ENCODE data around the gene SPG11.
A peak's percentile ranks its signal among the peaks of the same experiment; 100 is the strongest.
"Not testable (repeated sequence)": the region's sequence is repeated elsewhere in the genome, so short reads cannot be mapped to it uniquely, and the experiment has no call there.

Gene SPG11

DNA sequence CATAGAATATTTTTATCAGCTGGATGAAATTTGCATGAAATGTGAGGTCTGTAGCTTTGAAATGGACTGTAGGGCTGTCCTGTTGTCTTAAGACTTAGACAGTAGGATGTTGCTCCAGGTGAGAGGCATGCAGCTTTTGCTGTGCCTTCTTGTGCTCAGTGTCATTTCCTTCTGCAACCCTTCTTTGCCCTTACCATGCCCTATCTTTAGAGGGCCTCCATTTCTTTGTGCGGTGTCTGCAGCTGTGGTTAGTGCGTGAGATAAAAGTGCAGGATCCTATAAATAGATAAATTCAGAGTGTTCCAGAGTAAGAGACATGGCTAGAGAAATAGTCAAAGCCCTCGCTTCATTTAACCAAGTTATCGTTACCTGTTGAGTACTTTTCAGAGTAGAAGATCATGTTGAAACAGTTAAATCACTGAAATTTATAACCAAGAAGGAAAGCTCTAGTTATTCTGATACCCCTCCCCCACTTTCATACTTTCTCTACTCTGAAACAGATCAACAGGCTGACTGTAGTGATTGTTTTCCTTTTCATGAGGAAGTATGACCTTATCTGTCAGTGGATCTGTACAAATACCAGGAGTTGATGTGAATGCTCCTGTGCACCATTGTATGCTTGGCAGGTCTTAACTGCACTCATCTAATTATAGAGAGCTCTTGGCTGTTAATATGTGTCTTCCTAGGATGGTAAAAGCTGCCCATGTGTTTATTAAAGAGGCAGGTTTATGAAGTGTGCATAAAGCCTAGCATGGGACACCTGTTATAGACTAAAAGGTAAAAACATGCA, 108.3 kb downstream of the SPG11 start:
- no peak for DNase-seq

DNA sequence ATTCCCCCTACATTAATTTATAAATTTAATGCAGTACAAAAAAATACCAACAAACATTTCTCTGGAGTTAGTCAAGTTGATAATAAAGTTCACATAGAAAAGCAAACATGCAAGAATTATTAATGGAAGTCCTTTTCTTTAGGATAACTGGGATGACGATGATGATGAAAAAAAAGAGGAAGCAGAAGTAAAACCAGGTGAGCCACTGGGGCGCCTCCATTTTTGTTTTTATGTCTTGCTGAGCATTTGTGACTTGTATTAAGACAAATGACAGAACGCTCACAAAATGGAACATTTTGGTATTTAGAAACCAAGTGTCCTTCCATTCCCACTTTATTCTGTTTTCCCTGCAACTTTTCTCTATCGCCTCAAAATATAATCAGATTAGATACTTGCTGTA, 112.7 kb downstream of the SPG11 start:
- no peak for DNase-seq

DNA sequence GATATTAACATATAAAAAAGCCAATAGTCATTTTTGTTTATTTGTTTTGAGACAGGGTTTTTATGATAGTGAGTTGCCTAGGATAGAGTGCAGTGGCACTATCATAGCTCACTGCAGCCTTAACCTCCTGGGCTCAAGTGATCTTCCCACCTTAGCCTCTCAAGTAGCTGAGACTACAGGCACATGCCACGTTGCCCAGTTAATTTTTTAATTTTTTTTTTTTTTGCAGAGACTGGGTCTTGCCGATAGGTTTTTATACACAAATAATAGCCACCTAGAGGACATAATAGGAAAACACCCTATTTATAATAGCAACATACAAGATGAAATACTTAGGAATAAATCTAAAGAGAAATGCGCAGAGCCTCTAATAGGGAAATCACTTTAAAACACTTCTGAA, 113.2 kb downstream of the SPG11 start:
- DNase-seq = peak in 1 of 2 experiments; percentile 11

DNA sequence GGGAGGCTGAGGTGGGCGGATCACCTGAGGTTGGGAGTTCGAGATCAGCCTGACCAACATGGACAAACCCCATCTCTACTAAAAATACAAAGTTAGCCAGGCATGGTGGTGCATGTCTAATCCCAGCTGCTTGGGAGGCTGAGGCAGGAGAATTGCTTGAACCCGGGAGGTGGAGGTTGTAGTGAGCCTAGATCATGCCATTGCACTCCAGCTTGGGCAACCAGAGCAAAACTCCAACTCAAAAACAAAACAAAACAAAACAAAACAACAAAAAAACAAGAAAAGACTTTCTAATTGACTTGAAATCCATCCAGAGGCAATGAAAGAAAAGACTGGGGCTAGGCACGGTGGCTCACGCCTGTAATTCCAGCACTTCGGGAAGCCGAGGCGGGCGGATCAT, 114.3 kb downstream of the SPG11 start:
- DNase-seq = not testable (repeated sequence)

DNA sequence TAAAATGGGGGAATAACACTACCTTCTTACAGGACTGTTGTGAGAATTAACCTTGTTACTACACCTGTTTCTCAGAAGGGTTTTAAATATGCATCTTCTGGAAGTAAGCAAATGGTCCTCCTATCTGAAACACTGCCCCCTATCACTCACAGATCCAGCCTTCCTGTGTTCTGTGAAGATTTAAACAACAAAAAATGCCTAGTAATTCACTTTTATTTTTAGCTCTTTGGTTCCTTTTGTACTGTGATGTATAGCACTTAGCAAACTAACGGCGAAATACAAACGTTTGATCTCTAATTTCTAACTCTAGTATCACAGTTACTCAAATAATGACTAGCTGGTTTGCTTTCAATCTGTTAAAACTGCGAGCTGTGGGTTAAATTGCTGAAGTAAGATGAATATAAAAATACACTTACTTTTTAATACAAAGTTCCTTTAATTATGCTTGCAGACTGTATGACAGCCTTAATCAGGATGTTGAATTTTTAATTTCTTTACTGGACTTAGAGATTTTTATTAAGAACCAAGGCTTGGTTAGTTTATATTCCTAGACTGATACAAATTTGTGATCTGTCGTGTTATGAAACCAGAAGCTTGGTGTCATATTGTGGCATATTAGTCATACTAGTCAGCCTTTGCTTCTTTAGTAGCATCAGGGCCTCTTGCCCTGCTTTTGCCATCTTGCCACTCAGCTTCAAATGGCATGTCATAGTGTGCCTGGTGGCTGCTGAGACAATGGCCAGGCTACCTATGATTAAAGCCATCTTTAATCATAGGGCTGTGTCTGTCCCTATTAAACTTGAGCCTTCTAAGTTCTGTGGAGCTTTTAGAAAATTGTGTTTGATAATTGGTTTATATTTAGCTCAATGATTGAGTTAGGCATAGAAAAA, 117.3 kb downstream of the SPG11 start:
- no peak for DNase-seq

DNA sequence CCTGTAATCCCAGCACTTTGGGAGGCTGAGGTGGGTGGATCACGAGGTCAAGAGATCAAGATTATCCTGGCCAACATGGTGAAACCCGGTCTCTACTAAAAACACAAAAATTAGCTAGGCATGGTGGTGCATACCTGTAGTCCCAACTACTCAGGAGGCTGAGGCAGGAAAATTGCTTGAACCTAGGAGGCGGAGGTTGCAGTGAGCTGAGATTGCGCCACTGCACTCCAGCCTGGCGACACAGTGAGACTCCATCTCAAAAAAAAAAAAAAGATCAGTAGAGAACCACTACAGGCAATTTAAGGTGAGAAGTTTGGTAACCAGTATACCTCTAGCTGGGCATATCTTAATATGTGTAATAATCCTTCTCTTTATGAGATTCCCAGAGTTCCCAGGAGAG, 118.7 kb downstream of the SPG11 start:
- DNase-seq = not testable (repeated sequence)

DNA sequence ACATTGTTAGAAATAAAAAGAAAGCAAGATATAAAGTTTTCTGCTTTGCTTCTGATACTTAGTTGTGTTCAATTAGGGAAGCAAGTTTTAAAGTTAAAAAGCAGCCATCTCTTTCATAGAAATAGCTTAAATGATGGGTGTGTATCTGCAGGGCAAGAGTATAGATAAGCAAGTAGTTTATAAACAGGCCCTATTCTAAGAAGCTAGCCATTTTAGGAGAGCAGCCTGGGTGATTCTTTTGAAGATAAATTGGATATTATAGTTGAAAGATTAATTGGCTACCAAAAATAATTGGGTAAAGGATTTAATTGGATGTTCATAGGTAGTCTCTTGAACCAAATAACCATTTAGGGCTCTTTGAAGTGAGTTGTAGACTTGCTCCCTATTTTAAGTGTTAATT, 120.9 kb downstream of the SPG11 start:
- DNase-seq = no peak

DNA sequence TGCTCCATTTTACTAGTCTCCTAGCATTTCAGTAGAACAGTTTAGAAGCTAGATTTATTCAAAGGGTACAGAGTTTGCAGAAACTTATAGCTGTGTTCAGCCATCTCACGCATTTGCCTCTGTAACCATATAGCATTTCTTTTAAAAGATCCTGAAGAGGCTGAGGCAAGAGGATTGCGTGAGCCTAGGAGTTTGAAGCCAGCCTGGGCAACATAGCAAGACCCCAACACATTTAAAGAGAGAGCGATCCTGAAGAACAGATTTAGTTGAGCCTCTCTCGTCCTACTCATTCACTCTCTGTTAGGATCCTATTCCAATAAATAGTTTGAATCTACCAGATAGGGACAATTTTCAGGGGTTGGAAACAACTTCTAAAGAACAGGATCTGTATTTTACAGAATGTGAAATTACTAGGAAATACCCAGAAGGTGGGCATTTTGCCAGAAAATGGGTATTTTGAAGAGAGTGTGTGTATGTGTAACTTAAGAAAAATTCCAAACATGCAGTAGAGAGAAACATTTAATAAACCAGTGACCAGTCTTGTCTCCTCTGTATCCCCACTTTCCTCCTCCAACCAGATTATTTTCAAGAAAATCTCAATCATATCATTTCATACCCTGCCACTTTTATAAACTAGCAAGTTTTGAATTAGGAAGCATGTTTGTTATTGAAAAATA, 122.0 kb downstream of the SPG11 start:
- no peak for DNase-seq

DNA sequence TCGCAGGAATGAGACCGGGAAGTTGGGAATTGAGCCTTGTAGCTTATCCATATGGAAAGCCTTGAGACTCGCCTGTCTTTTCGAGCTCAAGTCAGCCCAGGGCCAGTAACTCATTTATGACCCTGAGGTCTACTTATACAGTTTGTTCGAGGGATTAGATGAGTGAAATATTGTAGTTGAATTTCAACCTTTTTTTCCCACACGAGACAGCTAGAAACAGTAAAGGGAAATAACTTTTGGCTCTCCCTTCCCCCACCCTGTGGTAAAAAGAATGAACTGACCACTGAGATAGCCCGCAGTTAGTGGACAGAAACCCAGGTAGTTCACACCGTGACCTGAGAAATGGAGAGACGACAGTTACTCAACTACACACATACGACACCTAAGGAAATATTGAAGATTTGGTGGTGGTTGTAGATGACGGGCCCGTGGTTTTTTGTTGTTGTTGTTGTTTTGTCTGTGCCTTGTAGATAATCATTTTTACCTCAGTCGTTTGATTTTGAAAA, 125.7 kb downstream of the SPG11 start:
- no peak for DNase-seq

DNA sequence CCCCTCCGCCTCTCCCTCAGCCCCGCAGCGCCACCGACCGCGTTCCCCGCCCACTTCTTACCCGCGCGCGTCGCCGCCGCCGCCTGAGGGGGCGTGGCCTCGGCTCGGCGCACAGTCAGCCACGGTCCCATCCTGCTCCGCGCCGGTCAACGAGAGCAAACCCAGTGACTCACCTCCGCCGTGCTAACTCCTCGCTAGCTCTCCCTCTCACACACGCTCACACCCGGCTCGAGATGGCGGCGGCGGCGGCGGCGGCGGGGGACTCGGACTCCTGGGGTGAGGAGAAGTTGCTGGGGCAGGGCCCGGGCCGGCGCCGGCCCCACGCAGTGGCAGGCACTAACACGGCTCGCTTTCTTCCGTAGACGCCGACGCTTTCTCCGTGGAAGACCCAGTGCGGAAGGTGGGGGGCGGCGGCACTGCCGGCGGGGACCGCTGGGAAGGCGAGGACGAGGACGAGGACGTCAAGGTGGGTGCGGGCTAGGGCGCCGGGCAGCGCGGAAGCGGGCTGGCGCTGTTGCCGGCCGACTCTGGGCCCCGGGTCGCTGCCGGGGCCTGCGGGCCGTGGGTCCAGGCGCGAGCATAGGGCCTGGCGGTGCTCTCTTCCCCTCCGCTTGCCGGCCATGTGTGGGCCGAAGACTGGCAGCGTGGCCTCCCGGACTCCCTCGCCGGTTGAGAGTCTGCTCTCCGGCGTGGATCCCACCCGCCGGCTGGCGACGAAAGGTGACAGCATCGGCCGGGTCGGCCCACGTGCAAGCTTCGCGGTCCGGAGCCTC, 126.3 kb downstream of the SPG11 start, which contains the start of gene EIF3J:
EIF3J (plus strand) TSS at position 186 of the 773 bp plus-strand sequence; CDS start at position 234, 48 bp downstream.
- DNase-seq = peak; percentile 87 to 91

DNA sequence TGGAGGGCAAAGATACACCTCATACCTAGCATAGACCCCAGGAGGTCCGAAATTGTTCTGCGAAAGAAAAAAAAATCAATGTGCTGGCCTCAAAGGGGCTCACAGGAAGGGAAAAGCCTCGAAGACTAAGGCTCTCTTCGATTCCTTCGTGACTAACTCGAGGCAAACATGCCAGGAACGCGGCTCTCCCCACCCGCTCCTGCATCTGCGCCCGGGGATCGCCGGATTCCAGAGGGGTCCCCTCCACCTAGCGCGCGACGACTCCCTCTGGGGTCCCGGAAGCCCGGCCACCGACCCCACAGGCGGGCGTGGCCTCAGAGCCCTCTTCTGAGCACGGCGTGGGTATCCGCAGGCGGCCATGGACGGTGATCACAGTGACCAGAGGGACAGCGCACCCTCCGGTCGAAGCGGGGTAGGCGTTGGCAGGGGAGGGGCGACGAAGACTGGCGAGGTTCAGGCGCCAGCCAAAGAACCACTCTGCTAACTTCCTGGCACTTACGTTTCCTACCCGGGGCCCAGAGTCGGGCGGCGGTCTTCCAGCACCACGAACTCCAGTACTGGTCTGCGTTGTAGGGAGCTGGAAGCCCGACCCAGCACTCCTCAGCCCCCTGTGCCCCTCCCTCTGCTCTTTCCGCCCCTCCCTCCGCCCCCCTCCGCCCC, 127.0 kb downstream of the SPG11 start:
- DNase-seq = peak; percentile 80 to 86

DNA sequence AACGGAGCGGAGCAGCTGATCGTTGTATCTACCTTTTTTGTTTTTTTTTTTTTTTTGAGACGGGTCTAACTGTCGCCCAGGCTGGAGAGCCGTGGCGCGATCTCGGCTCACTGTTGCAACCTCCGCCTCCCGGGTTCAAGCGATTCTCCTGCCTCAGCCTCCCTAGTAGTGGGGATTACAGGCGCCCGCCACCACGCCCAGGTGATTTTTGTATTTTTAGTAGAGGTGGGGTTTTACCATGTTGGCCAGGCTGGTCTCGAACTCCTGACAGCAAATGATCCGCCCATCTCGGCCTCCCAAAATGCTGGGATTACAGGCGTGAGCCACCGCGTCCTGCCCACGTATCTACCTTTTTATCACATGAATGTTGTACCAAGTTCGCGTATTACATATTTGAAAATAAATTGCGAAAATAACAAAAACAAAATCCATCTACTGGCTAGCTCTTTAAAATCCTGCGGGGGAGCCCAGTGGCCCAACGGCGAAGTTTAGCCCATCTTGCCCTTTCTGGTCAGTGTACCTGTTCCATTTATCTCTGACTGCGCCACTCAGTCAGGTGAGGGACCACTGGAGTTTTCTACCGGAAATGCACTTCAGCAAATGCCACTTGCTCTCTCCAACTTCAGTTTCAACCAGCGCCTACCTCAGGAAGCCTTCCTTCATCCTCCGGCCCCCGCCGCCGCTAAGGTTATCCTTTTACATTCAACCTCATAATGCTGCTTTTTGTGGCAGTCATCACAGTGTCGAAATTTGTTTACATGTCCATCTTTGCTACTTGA, 127.8 kb downstream of the SPG11 start:
- no peak for DNase-seq

DNA sequence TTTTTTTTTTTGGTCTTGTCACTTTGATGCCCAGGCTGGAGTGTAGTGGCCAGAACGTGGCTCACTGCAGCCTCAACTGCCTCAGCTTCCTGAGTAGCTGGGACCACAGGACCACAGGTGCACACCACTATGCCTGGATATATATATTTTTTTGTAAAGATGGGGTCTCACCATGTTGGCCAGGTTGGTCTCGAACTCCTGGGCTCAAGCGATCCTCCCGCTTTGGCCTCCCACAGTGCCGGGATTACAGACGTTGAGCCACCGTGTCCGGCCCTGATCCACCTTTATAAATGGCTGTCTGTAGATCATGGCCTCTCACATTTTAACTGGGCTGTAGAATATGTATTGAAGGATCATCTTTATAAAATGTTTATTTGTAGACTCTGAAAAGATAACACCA, 128.4 kb downstream of the SPG11 start:
- no peak for DNase-seq

DNA sequence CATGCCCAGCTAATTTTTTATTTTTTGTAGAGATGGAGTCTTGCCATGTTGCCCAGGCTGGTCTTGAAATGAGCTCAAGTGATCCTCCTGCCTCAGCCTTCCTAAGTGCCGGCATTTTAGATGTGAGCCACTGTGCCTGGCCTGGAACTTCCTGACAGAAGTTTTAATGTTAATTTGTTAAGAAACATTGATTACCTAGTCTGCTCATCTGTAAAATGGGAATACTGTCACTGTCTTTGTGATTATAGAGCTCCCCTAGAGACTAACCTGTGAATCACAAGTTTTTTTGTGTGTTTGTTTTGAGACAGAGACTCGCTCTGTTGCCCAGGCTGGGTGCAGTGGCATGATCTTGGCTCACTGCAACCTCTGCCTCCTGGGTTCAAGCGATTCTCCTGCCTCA, 130.8 kb downstream of the SPG11 start:
- DNase-seq = peak in 1 of 2 experiments; percentile 5

DNA sequence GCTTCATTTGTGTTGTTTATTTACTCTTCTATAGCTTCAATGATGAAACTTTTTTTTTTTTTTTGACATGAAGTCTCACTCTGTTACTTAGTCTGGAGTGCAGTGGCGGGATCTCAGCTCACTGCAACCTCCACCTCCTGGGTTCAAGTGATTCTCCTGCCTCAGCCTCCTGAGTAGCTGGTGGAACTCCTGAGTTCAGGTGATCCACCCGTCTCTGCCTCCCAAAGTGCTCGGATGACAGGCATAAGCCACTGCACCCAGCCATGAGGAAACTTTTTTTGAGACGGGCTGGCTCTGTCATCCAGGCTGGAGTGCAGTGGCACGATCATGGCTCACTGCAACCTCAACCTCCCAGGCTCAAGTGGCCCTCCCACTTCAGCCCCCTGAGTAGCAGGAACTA, 131.2 kb downstream of the SPG11 start:
- not testable (repeated sequence) for DNase-seq

DNA sequence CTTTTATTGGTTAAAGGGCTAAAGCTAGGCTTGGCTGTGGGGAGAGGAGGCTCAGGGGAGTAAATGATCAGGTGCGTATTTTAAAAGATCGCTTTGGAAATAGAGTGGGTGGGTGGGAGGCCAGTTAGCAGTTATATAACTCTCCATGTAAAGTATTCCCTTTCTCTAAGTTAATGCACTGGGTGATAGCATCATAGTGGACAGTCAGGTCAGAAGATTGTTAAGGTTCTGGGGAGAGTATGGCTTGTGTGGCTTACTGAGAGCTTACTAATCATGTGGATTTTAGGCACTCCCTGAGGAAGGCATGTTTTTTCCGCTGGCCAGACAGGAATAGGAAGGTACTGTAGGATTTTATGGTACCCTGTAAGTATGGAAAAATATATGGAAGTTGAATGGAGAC, 132.8 kb downstream of the SPG11 start:
- DNase-seq = no peak

DNA sequence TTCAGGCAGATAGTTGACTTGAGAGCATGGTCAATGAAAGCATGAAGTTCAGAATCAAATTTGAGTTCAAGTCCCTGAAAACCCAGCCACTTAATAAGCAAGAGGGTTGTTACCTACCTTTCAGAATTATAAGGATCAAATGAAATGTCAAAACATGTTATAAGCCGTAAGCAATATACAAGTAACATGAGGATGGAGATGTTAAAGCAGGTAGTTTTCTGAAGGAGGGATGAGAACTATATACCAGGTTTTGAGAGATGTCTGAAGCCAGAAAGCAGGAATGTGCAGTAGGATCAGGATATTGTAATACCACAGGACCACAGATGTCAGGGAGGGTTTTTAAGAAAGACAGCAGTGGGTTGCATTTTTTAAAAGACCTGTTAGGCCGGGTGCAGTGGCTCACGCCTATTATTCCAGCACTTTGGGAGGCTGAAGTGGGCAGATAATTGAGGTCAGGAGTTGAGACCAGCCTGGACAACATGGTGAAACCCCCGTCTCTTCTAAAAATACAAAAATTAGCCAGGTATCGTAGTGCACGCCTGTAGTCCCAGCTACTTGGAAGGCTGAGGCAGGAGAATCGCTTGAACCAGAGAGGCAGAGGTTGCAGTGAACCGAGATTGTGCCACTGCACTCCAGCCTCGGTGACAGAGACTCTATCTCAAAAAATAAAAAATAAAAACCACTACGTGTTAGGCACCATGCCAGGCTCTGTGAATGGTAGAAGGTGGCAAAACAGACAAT, 133.4 kb downstream of the SPG11 start:
- DNase-seq = no peak

DNA sequence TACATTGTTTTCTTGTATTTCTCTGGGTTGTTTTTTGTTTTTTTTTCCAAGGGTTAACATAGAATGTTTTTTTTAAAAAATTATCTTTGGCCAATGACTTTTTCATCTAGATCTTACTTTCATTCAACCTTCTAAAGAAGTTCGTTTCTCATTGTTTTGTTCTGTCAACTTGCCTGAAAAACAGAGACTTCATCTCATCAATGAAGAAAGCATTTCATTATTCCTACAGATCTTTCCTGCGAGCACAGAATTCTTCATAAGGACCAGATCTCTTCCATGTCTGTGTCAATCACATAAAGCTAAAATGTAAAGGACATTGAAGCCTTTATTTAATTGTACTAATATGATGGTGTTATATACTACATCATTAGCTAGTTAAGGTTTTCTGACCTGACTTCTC, 136.2 kb downstream of the SPG11 start:
- DNase-seq = no peak

DNA sequence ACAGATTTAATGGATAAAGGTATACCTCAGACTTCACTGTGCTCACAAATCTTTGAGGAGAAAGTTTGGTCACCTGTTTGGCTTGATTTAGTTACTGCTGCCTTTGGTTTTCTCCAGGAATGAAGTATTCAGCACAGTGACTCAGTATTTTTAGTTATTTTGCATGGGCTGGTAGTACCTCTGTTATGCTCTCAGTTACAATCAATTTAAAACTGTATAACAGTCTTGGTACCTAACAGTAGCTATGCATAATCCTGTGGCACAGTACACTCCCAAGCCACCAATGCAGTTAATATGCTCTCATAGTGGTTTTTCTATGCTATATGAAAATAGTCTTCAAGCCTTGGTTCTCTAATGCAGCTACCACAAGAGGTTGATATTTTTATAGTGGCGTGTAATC, 138.4 kb downstream of the SPG11 start:
- DNase-seq = no peak

DNA sequence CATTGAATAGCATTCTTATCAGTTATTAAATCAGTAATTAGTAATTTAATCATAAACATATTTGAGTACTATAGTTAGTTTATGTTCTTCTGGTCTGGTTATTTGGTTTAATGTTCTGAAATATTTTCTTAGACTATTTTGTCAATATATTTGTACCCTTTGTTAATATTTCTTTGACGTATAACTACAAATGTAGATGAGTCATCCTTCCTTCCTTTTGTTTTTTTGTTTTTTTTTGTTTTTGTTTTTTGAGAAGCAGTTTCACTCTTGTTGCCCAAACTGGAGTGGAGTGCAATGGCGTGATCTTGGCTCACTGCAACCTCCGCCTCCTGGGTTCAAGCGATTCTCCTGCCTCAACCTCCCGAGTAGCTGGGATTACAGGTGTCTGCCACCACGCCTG, 143.9 kb downstream of the SPG11 start:
- no peak for DNase-seq
